GM21825 (cell line): ENCODE measurements around the gene TMEM184A.

Experiments used
- ATAC-seq: cut with Tn5 transposase; IDR thresholded peaks from one replicate; pipeline ENCODE4 v1.9.1; 2021; ENCODE audit warnings: mild to moderate bottlenecking, moderate library complexity; ENCODE audit not compliant: unreplicated experiment

The TMEM184A gene

GRCh38 chr7:1553512-1554210, 2.3 kb downstream of the TMEM184A start:
- no peak for ATAC-seq

GRCh38 chr7:1552200-1552599, 3.8 kb downstream of the TMEM184A start:
- ATAC-seq, result no peak

- no peak for ATAC-seq
Measured at GRCh38 chr7:1550846-1551155, 5.2 kb downstream of the TMEM184A start.

- ATAC-seq, result no peak
Measured at GRCh38 chr7:1550005-1550845, 5.8 kb downstream of the TMEM184A start.

GRCh38 chr7:1549357-1550004, 6.5 kb downstream of the TMEM184A start:
- ATAC-seq, result no peak

- no peak for ATAC-seq
Measured at GRCh38 chr7:1548944-1549343, 7.1 kb downstream of the TMEM184A start.

GRCh38 chr7:1548438-1548831, 7.6 kb downstream of the TMEM184A start:
- ATAC-seq, result no peak

GRCh38 chr7:1547777-1548437, 8.1 kb downstream of the TMEM184A start:
- ATAC-seq, result no peak

GRCh38 chr7:1546909-1547776, 8.9 kb downstream of the TMEM184A start:
- no peak for ATAC-seq

- ATAC-seq, result no peak
Measured at GRCh38 chr7:1546274-1546908, 9.6 kb downstream of the TMEM184A start.

GRCh38 chr7:1545417-1546246, 10.4 kb downstream of the TMEM184A start:
- ATAC-seq, result no peak

- no peak for ATAC-seq
Measured at GRCh38 chr7:1544896-1545416, 11.0 kb downstream of the TMEM184A start.

- ATAC-seq, result no peak
Measured at GRCh38 chr7:1544178-1544895, 11.7 kb downstream of the TMEM184A start.

GRCh38 chr7:1543826-1544177, 12.2 kb downstream of the TMEM184A start:
- ATAC-seq, result no peak

GRCh38 chr7:1542841-1543747, 12.9 kb downstream of the TMEM184A start:
- ATAC-seq, result no peak

- ATAC-seq, result no peak
Measured at GRCh38 chr7:1542329-1542728, 13.7 kb downstream of the TMEM184A start.

- no peak for ATAC-seq
Measured at GRCh38 chr7:1541431-1542162, 14.4 kb downstream of the TMEM184A start.
